GM12878 (cell line): ENCODE measurements around the gene DNAH8. TPM values are rescaled to one million over a fixed set of nuclear protein-coding genes. Genes with fewer than 3 reads are reported as not detected.

Experiments
- ATAC-seq: fragments of 200-7000 bp; cut with Tn5 transposase; 3 replicates; pipeline ENCODE4 v1.9.1; 2020; ENCODE audit warnings: mild to moderate bottlenecking, moderate library complexity
- BruUV-seq: library from RNA; stranded (reverse); fragments of 400-500 nt; replicated peaks from 2 replicates; lab custom pipeline; 2021; lab: Mats Ljungman, UMichigan
- CTCF ChIA-PET: fragments of 300-600 bp; sonication (Branson Sonifier 250); formaldehyde crosslinking; extraction: SDS; loops from one replicate; lab custom pipeline; 2021; ENCODE audit warnings: inconsistent platforms; lab: Yijun Ruan, JAX
- POLR2A ChIA-PET: fragments of 350-600 bp; formaldehyde crosslinking; extraction: SDS; loops from one replicate; lab custom pipeline; 2021; ENCODE audit warnings: inconsistent platforms; lab: Charles Lee
- RAD21 ChIA-PET: fragments of 300-600 bp; sonication (Branson Sonifier 250); formaldehyde crosslinking; loops from one replicate; lab custom pipeline; 2023; ENCODE audit warnings: antibody characterized with exemption; ENCODE audit not compliant: unreplicated experiment; lab: Charles Lee
- SMC1A ChIA-PET: fragments of 300-600 bp; sonication (Branson Sonifier 250); formaldehyde crosslinking; loops from one replicate; lab custom pipeline; 2023; ENCODE audit not compliant: unreplicated experiment, uncharacterized antibody; lab: Charles Lee
- DNase-seq: peaks from one replicate; pipeline ENCODE4 v3.0.0-alpha.2; 2011; ENCODE audit warnings: low read depth, low spot score
- FAIRE-seq: peaks from 3 replicates; lab custom pipeline; 2011; peaks lifted over from hg19 to GRCh38; lab: Jason Lieb, UNC
- H2AFZ ChIP-seq: 2 replicates; pipeline ENCODE4 v1.6.0; 2011; ENCODE audit warnings: low read depth, low read length, control low read depth; ENCODE audit not compliant: control insufficient read depth
- H3K27ac ChIP-seq: 2 replicates; pipeline ENCODE4 v1.5.1; 2011; ENCODE audit warnings: control low read depth; ENCODE audit not compliant: control insufficient read depth, insufficient read depth
- H3K27me3 ChIP-seq, 2 experiments: replicated peaks in 1 of 2; 2 replicates each; pipeline versions ENCODE4 v1.6.0 to v1.6.1; 2011; ENCODE audit warnings: low read length in 1 of 2; ENCODE audit not compliant: control insufficient read depth in 2 of 2, insufficient read depth in 2 of 2
- H3K36me3 ChIP-seq, 2 experiments: 2 replicates each; pipeline ENCODE4 v1.5.1; 2011; ENCODE audit warnings: low read length in 1 of 2; ENCODE audit not compliant: control insufficient read depth in 2 of 2, insufficient read depth in 2 of 2
- H3K4me1 ChIP-seq: 2 replicates; pipeline ENCODE4 v1.6.1; 2011; ENCODE audit warnings: mild to moderate bottlenecking, low read length, moderate library complexity, mixed read lengths; ENCODE audit not compliant: control insufficient read depth, insufficient read depth
- H3K4me2 ChIP-seq: 2 replicates; pipeline ENCODE4 v1.6.0; 2011; ENCODE audit warnings: control low read depth; ENCODE audit not compliant: control insufficient read depth, insufficient read depth
- H3K4me3 ChIP-seq: fragments of 200-600 bp; sonication (generic); 2 replicates; pipeline ENCODE4 v1.5.1; 2016
- H3K79me2 ChIP-seq: 2 replicates; pipeline ENCODE4 v1.6.0; 2011; ENCODE audit warnings: low read length; ENCODE audit not compliant: control insufficient read depth, insufficient read depth
- H3K9ac ChIP-seq: 2 replicates; pipeline ENCODE4 v1.8.0; 2011; ENCODE audit warnings: low read length, control low read depth, mixed read lengths; ENCODE audit not compliant: control insufficient read depth, insufficient read depth
- H3K9me3 ChIP-seq: replicated peaks from 3 replicates; pipeline ENCODE4 v1.5.1; 2011; ENCODE audit warnings: mild to moderate bottlenecking, low read length; ENCODE audit not compliant: control insufficient read depth, insufficient read depth
- H4K20me1 ChIP-seq: 2 replicates; pipeline ENCODE4 v1.6.0; 2011; ENCODE audit not compliant: control insufficient read depth, insufficient read depth
- LARP7 ChIP-seq: fragments of 450-650 bp; IDR thresholded peaks from 2 replicates; pipeline ENCODE4 v1.6.1; 2017; ENCODE audit warnings: mild to moderate bottlenecking
- POLR2AphosphoS2 ChIP-seq: IDR thresholded peaks from 2 replicates; pipeline ENCODE4 v1.6.1; 2011; ENCODE audit warnings: low read depth, mild to moderate bottlenecking, low read length, improper control_type of control experiment, moderate library complexity
- WGBS: methylation state at CpG from one replicate; pipeline ENCODE4 v1.1.6; 2016; ENCODE audit warnings: low lambda C conversion rate; ENCODE audit not compliant: insufficient replicate concordance, insufficient coverage; ENCODE audit errors: missing lambda C conversion rate; 5-methylcytosine and 5-hydroxymethylcytosine counted together
- in situ Hi-C: fragments of 300-500 bp; cut with MboI; formaldehyde crosslinking; loops from 9 replicates; pipeline ENCODE4 v1.14.3; 2018; ENCODE audit warnings: mixed read lengths
- intact Hi-C: fragments of 100-400 bp; cut with micrococcal nuclease; formaldehyde crosslinking; loops from one replicate; pipeline ENCODE4 v1.14.2; 2022; ENCODE audit not compliant: unreplicated experiment
- polyA plus RNA-seq, 11 experiments: library from polyadenylated mRNA; depleted of rRNA in 4 of 11; unstranded in 6 of 11; stranded (reverse) in 5 of 11; fragments of >200 nt; fragmentation: Nextera tagmentation in 4 of 11; fragmentation: Illumina TruSeq in 1 of 11; extraction: Ambion mirVana in 4 of 11; extraction: Trizol in 1 of 11; gene quantifications; 1 replicate in 1 of 11; 2 replicates in 10 of 11; pipeline versions ENCODE4 v1.2.1 to v1.2.3, GENCODE V29; 2011 to 2016; ENCODE audit warnings: inconsistent platforms in 2 of 11, missing spikeins in 2 of 11, low read depth in 1 of 11
- total RNA-seq, 4 experiments: library from RNA; depleted of rRNA in 3 of 4; stranded (reverse); fragments of >200 nt in 3 of 4; fragmentation: Illumina TruSeq in 1 of 4; extraction: Trizol in 1 of 4; gene quantifications; 2 replicates each; pipeline versions ENCODE4 v1.2.1 to v1.2.3, GENCODE V29; 2013 to 2021
- TF ChIP-seq, protein P1 (sequence below): fragments of 450-650 bp; IDR thresholded peaks from 2 replicates; pipeline ENCODE4 v1.6.1; 2014; ENCODE audit warnings: mild to moderate bottlenecking

Gene DNAH8
- total and polyA plus RNA-seq, 10 of the 15 experiments (the other 5 are each of a cell fraction or from before 2014, with no cell fraction given), result 0.02 to 0.34 (median 0.10) TPM; not detected in 3

DNA sequence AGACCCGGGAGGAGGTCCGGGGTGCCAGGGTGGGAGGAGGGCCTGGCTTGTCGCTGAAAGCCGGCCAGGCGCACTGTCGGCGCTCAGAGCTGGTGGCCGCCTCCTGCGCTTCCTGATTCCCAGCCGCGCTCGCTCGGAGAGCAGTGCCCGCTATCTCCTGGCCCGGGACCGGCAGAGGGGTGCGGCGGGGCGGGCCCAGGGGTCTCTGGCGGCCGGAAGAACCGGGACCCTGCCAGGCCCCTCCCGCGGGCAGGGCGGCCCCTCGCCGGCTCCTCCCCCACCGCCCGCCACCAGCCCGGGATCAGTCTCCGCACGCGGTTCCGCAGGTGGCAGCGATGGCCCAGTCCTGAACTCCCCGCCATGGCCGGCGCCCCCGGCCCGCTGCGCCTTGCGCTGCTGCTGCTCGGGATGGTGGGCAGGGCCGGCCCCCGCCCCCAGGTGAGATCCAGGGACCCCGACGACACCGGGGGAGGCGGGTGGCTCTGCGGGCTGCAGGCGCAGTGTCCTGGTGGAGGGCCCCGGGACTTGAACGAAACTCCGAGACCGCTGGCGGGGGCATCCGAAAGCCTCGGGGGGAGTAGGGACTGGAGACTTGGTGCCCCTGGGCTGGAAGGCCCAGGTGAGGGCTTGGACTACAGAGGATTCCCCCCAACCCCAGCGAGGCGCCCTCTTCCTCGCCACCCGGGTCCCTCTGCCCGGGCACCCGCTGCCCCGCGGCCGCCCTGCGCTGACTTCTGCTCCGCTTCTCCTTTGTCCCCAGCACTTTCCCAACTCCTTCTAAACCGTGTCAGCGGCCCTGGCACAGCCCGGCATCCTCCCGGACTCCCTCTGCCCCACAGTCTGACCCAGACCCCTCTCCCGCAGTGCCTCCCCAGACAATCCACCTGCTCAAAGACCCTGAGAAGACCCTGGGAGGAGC lies 333.6 kb downstream of the DNAH8 start, which contains the start of gene GLP1R:
Gene GLP1R, plus strand, starts transcription at position 301 of the 919 bp plus-strand sequence. Its CDS starts 60 bp downstream, at position 361.
- Histone ChIP-seq H3K4me1 (no peaks in the 10 kb centered on the region; the same call in 1 of the 2 replicates), H3K36me3 (no peaks in the 10 kb centered on the region), H3K4me3 (no peak within 1 kb of the TSS), H3K27ac (no peak within 1 kb of the TSS), H4K20me1 (0 out of 2 replicates have a peak, but pooled peaks cover 3% of the 10 kb centered on the region), H3K4me2 (no peak within 1 kb of the TSS), H3K9me3 (no peaks in the 10 kb centered on the region), H3K9ac (no peak within 1 kb of the TSS), H2AFZ (no peak within 1 kb of the TSS), H3K79me2 (no peaks in the 10 kb centered on the region), H3K27me3 (peaks cover 8 to 16% of the 10 kb centered on the region in 2 experiments)
- ChIA-PET RAD21 (no interaction called here), POLR2A (no interaction called here), SMC1A (no interaction called here), CTCF (interaction anchor here (0.9 kb wide), 1 partner anchor 18 kb away, joined by 3 read pairs; no protein-coding TSS in a partner anchor)
- in situ Hi-C loops, result no loop called here
- WGBS, result 24% methylated on average over 59 of the region's 74 CpGs
- no peak for DNase-seq
- no TSS peak for BruUV-seq
- TF ChIP-seq LARP7 (no peak), POLR2AphosphoS2 (no peak)
- TF ChIP-seq, protein P1, sequence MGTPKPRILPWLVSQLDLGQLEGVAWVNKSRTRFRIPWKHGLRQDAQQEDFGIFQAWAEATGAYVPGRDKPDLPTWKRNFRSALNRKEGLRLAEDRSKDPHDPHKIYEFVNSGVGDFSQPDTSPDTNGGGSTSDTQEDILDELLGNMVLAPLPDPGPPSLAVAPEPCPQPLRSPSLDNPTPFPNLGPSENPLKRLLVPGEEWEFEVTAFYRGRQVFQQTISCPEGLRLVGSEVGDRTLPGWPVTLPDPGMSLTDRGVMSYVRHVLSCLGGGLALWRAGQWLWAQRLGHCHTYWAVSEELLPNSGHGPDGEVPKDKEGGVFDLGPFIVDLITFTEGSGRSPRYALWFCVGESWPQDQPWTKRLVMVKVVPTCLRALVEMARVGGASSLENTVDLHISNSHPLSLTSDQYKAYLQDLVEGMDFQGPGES, result no peak
- no peak for FAIRE-seq
- no peak for ATAC-seq
- intact Hi-C loops, result no loop called here
